Panc1 (cell line): Measurements from ENCODE around the gene MED28. TPM values are rescaled to one million over a fixed set of nuclear protein-coding genes. Genes with fewer than 3 reads are reported as not detected.
A peak's percentile ranks its signal among the peaks of the same experiment; 100 is the strongest.

Source experiments
- ATAC-seq: fragments of 200-7000 bp; cut with Tn5 transposase; 2 replicates; pipeline ENCODE4 v1.9.1; 2020; ENCODE audit warnings: mild to moderate bottlenecking, moderate library complexity
- BruUV-seq: library from RNA; stranded (reverse); fragments of 400-500 nt; replicated peaks from 2 replicates; lab custom pipeline; 2021; lab: Mats Ljungman, UMichigan
- CTCF ChIA-PET: fragments of 300-600 bp; sonication (Branson Sonifier 250); formaldehyde crosslinking; loops from one replicate; lab custom pipeline; 2022; ENCODE audit warnings: antibody characterized with exemption; lab: Charles Lee
- POLR2A ChIA-PET: fragments of 300-600 bp; sonication (Branson Sonifier 250); formaldehyde crosslinking; loops from one replicate; lab custom pipeline; 2022; ENCODE audit warnings: antibody characterized with exemption; lab: Charles Lee
- DNase-seq: peaks from one replicate; pipeline ENCODE4 v3.0.0-alpha.2; 2010; ENCODE audit warnings: low read depth, low spot score
- H3K27ac ChIP-seq: 2 replicates; pipeline ENCODE4 v1.5.1; 2011; ENCODE audit warnings: mild to moderate bottlenecking, low read length, inconsistent platforms
- H3K27me3 ChIP-seq: fragments of 200-500 bp; sonication (Bioruptor generic); 2 replicates; pipeline ENCODE4 v1.6.0; 2014; ENCODE audit warnings: low read length, inconsistent platforms; ENCODE audit not compliant: control insufficient read depth, insufficient read depth
- H3K36me3 ChIP-seq: fragments of 200-500 bp; sonication (Bioruptor generic); 2 replicates; pipeline ENCODE4 v1.5.1; 2014; ENCODE audit warnings: inconsistent platforms, mild to moderate bottlenecking, low read length, moderate library complexity; ENCODE audit not compliant: control insufficient read depth, insufficient read depth
- H3K4me1 ChIP-seq: 2 replicates; pipeline ENCODE4 v1.5.1; 2011; ENCODE audit warnings: inconsistent platforms, mild to moderate bottlenecking, low read length, moderate library complexity; ENCODE audit not compliant: control insufficient read depth, insufficient read depth
- H3K4me3 ChIP-seq, 2 experiments: 2 replicates each; pipeline ENCODE4 v1.5.1; 2011 to 2012; ENCODE audit warnings: low read depth in 2 of 2, low read length in 2 of 2, mild to moderate bottlenecking in 2 of 2, inconsistent platforms in 1 of 2, moderate library complexity in 1 of 2
- H3K9me3 ChIP-seq: fragments of 200-500 bp; sonication (Bioruptor generic); 2 replicates; pipeline ENCODE4 v1.5.1; 2014; ENCODE audit warnings: low read depth, mild to moderate bottlenecking, inconsistent platforms, low read length, moderate library complexity; ENCODE audit not compliant: control insufficient read depth, insufficient read depth
- CTCF ChIP-seq: fragments of 450-650 bp; IDR thresholded peaks from 2 replicates; pipeline ENCODE4 v1.5.1; 2017; ENCODE audit warnings: mild to moderate bottlenecking
- POLR2AphosphoS5 ChIP-seq: IDR thresholded peaks from 2 replicates; pipeline ENCODE4 v1.6.1; 2012; ENCODE audit warnings: mild to moderate bottlenecking, low read depth, low read length, moderate library complexity
- REST ChIP-seq, 2 experiments: IDR thresholded peaks; 2 replicates each; pipeline ENCODE4 v1.6.1; 2011 to 2012; ENCODE audit warnings: low read depth in 2 of 2, control low read depth in 1 of 2, low read length in 1 of 2, mild to moderate bottlenecking in 1 of 2, moderate library complexity in 1 of 2; ENCODE audit not compliant: insufficient read depth in 1 of 2
- SIN3A ChIP-seq: IDR thresholded peaks from 2 replicates; pipeline ENCODE4 v1.6.1; 2012; ENCODE audit warnings: low read depth, mild to moderate bottlenecking, low read length, moderate library complexity, borderline replicate concordance; ENCODE audit not compliant: insufficient read depth
- TCF7L2 ChIP-seq: IDR thresholded peaks from 2 replicates; pipeline ENCODE4 v1.6.1; 2011; ENCODE audit warnings: mild to moderate bottlenecking, low read depth, low read length, inconsistent platforms
- in situ Hi-C: cut with HindIII; loops from 2 replicates; pipeline ENCODE4 v1.10.0; 2016; ENCODE audit warnings: low sequenced_read_pairs, low pct_unique_long_range_greater_than_20kb
- intact Hi-C: fragments of 100-400 bp; cut with micrococcal nuclease; formaldehyde crosslinking; loops from one replicate; pipeline ENCODE4 v1.10.0; 2022; ENCODE audit not compliant: unreplicated experiment
- total RNA-seq: library from RNA; stranded (reverse); gene quantifications from one replicate; pipeline ENCODE4 v1.2.1, GENCODE V29; 2021; ENCODE audit not compliant: unreplicated experiment

MED28 gene
- total RNA-seq, 1 experiment from 2014 or later: 32.1 TPM

GRCh38 chr4:17635056-17635455 lies 20.6 kb downstream of the MED28 start:
- Histone ChIP-seq H3K36me3 (peaks cover 4% of the 10 kb centered on the region), H3K4me1 (no peaks in the 10 kb centered on the region), H3K27me3 (no peaks in the 10 kb centered on the region), H3K27ac (no peak overlapping the region), H3K9me3 (no peaks in the 10 kb centered on the region), H3K4me3 (no peak overlapping the region)
- ChIA-PET CTCF (no interaction called here), POLR2A (no interaction called here)
- intact Hi-C loops (no loop called here), in situ Hi-C loops (no loop called here)
- ATAC-seq (no peak), DNase-seq (no peak)
- TF ChIP-seq CTCF (no peak), SIN3A (no peak), TCF7L2 (no peak), POLR2AphosphoS5 (no peak), REST (IDR thresholded peaks at IDR 0.05; ENCODE audit: insufficient read depth in 1 of 2, low read depth in 2 of 2, low read length in 1 of 2) (no peak)
- no TSS peak for BruUV-seq

- no peaks in the 10 kb centered on the region for H3K27me3 ChIP-seq
- H3K36me3 ChIP-seq: peaks cover 4% of the 10 kb centered on the region
- no peak for TF ChIP-seq TCF7L2
- no peak for TF ChIP-seq REST (IDR thresholded peaks at IDR 0.05; ENCODE audit: insufficient read depth in 1 of 2, low read depth in 2 of 2, low read length in 1 of 2)
- no peak for TF ChIP-seq POLR2AphosphoS5
- TF ChIP-seq CTCF: no peak
- TF ChIP-seq SIN3A: no peak
- ATAC-seq (peak; percentile 46), DNase-seq (no peak)
- in situ Hi-C loops: no loop called here
- no TSS peak for BruUV-seq
- intact Hi-C loops: no loop called here
- ChIA-PET POLR2A (no interaction called here), CTCF (no interaction called here)
- H3K4me3 ChIP-seq: no peak overlapping the region
- no peaks in the 10 kb centered on the region for H3K9me3 ChIP-seq
- no peak overlapping the region for H3K27ac ChIP-seq
- no peaks in the 10 kb centered on the region for H3K4me1 ChIP-seq
Observed at GRCh38 chr4:17636341-17636695, 21.9 kb downstream of the MED28 start.
